ENCODE results near the gene GRWD1.

DNA sequence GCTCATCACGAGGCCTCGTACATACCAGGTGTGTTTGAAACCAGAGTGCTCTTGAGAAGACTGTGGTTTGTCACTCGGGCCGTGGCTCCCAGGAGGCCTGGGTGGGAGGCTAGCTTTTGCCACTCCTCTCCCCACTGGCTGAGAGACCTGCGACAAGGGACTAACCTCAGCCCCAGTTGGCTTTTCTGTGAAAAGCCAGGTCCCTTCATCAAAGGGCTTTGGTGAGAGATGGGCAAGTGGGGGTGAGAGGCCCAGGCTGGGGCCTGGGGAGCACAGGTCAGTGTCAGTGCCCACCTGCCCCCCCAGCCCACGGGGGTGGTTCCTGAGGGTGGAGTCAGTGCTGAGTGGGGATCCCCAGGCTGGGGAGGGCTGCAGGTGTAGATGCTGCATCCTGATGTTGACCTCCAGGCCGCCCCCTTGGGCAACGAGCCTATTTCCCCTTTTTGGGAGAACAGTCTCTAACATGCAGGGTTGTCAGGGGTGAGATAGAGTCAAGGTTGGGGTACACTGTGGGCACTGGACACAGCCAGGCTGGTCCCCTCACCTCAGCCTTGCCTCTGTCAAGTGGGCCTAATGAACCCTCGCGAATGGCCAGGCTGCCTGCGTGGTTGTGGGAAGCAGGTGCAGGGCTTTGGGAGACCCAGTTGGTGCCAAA is 10.3 kb downstream of the GRWD1 start:
- no peak for TF ChIP-seq EZH2 (IDR thresholded peaks at IDR 0.05)
- no peak for TF ChIP-seq POLR2AphosphoS5 (IDR thresholded peaks at IDR 0.05; ENCODE audit: borderline replicate concordance, low read depth, low read length)

Measured in SK-N-MC (cell line).